ENCODE data around the gene RNASE12. TPM values are rescaled to one million over a fixed set of nuclear protein-coding genes. Genes with fewer than 3 reads are reported as not detected.

The RNASE12 gene
- total RNA-seq, 1 experiment from 2014 or later = not detected

DNA sequence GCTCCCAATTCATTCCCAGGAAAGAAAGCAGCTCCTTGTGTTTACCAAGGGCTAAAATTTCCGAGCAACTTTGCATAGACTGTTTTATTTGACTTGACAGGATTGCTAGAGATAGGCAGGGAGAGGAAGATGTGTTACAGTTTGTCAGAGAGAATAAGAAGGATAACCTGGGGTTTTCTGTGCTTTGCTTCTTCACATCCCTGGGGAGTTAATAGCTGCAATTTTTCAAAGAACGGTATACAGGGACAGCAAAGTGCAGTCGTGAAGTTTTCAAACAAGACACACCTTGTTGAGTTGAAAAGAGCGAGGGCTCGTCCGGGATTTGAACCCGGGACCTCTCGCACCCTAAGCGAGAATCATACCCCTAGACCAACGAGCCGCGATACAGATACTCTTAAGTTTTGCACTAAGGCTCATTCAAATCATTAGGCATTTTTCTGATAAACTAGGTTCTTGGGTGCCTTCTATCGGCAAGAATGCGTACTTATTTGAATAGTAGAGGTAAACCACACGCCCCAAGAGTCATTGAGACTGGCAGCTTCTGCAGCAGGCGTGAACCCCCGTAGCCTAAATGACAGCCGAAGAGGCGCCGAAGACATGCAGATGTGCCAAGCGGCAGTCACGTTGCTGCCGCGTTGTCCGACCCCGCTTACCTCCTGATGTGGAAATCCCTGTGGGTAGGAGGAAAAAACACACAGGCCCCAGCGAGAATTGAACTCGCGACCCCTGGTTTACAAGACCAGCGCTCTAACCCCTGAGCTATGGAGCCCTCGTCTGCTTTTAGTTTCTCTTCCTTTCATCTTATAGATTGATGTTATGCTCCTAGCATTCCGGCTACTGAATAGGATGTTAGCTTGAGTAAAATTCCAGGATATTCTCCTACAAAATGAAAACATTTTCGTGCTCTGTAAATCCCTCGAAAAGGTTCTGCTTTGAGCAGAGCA is 22.2 kb upstream of the RNASE12 start:
- no peaks in the 10 kb centered on the region; a peak in 1 of 5 replicates for H3K9me3 Mint-ChIP-seq
- Histone ChIP-seq H2AK5ac (ENCODE audit: insufficient read length, low read length) (no peak overlapping the region), H3K56ac (ENCODE audit: insufficient read length, low read depth, low read length) (no peak overlapping the region), H4K5ac (ENCODE audit: insufficient read length, low read depth, low read length) (no peak overlapping the region), H3K27ac (ENCODE audit: insufficient read length, low read depth, low read length) (peak overlapping the region; percentile 6), H2AFZ (ENCODE audit: low read length) (peak overlapping the region; percentile 88), H3K18ac (ENCODE audit: insufficient read length, low read depth, low read length) (no peak overlapping the region), H2BK5ac (ENCODE audit: insufficient read length, low read length) (no peak overlapping the region), H3K4me1 (ENCODE audit: insufficient read depth, low read length) (no peaks in the 10 kb centered on the region), H4K91ac (ENCODE audit: insufficient read length, low read depth, low read length) (no peak overlapping the region), H4K8ac (replicated peaks; ENCODE audit: insufficient read length, low read depth, low read length) (no peak overlapping the region), H2BK120ac (ENCODE audit: low read depth, low read length, poor library complexity, severe bottlenecking) (no peak overlapping the region), H2BK20ac (ENCODE audit: low read depth, low read length, poor library complexity, severe bottlenecking) (no peak overlapping the region), H3K79me1 (ENCODE audit: insufficient read depth, low read depth, low read length, poor library complexity, severe bottlenecking) (no peaks in the 10 kb centered on the region), H3K27me3 (ENCODE audit: insufficient read depth, low read length) (no peaks in the 10 kb centered on the region), H3K9ac (ENCODE audit: extremely low read depth, insufficient read length, low read length) (peak overlapping the region; percentile 76), H3K14ac (ENCODE audit: insufficient read depth, low read length) (no peak overlapping the region), H3K4me2 (ENCODE audit: insufficient read depth, insufficient read length, low read length) (peak overlapping the region; percentile 49), H2BK12ac (ENCODE audit: insufficient read length, low read depth, low read length) (no peak overlapping the region), H3K9me3 (ENCODE audit: control insufficient read depth, low read depth, low read length) (no peaks in the 10 kb centered on the region), H2BK15ac (ENCODE audit: low read depth, low read length) (no peak overlapping the region), H3K79me2 (ENCODE audit: insufficient read depth, low read length) (no peaks in the 10 kb centered on the region), H3K23ac (ENCODE audit: insufficient read length, low read depth, low read length) (no peak overlapping the region), H3T11ph (ENCODE audit: low read length) (no peak overlapping the region), H3K23me2 (ENCODE audit: insufficient read length, low read depth, low read length, poor library complexity, severe bottlenecking) (peaks cover 5% of the 10 kb centered on the region), H4K20me1 (ENCODE audit: control insufficient read depth, insufficient read depth, insufficient read length) (no peaks in the 10 kb centered on the region), H3K4ac (ENCODE audit: low read depth, low read length) (no peak overlapping the region)
- H3K36me3 Mint-ChIP-seq (ENCODE audit: insufficient read depth in 1 of 3, low read depth in 3 of 3) = no peaks in the 10 kb centered on the region
- TF ChIP-seq, protein P1, sequence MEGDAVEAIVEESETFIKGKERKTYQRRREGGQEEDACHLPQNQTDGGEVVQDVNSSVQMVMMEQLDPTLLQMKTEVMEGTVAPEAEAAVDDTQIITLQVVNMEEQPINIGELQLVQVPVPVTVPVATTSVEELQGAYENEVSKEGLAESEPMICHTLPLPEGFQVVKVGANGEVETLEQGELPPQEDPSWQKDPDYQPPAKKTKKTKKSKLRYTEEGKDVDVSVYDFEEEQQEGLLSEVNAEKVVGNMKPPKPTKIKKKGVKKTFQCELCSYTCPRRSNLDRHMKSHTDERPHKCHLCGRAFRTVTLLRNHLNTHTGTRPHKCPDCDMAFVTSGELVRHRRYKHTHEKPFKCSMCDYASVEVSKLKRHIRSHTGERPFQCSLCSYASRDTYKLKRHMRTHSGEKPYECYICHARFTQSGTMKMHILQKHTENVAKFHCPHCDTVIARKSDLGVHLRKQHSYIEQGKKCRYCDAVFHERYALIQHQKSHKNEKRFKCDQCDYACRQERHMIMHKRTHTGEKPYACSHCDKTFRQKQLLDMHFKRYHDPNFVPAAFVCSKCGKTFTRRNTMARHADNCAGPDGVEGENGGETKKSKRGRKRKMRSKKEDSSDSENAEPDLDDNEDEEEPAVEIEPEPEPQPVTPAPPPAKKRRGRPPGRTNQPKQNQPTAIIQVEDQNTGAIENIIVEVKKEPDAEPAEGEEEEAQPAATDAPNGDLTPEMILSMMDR (conservative IDR thresholded peaks at IDR 0.05) = peak; percentile 81
- peak; percentile 94 for DNase-seq
- H3K4me3 Mint-ChIP-seq = no peak overlapping the region
- H3K4me1 Mint-ChIP-seq = peaks cover 7 to 10% of the 10 kb centered on the region in 2 experiments
- H3K27me3 Mint-ChIP-seq (ENCODE audit: low read depth) = no peaks in the 10 kb centered on the region
- no CpG with 5 or more reads among the region's 34 CpGs for WGBS (ENCODE audit: extremely low coverage, insufficient read length, low lambda C conversion rate)
- no peak overlapping the region for H3K27ac Mint-ChIP-seq

All from H9 (cell line).